Gastroesophageal sphincter (tissue), 3 donors: Measurements from ENCODE around the gene CCNYL1.

ENCODE experiments used
- CTCF ChIP-seq, 4 experiments: fragments of 200-600 bp in 2 of 4; fragments of 450-650 bp in 2 of 4; sonication (generic) in 1 of 4; IDR thresholded peaks; one replicate each; pipeline ENCODE4 v1.5.1; 2017 to 2019; ENCODE audit warnings: antibody characterized with exemption in 4 of 4, mild to moderate bottlenecking in 2 of 4, moderate library complexity in 2 of 4
- POLR2A ChIP-seq, 2 donors: fragments of 450-650 bp; IDR thresholded peaks; one replicate each; pipeline ENCODE4 v1.6.1; 2017; ENCODE audit warnings: antibody characterized with exemption in 2 of 2, mild to moderate bottlenecking in 2 of 2, moderate library complexity in 1 of 2

DNA sequence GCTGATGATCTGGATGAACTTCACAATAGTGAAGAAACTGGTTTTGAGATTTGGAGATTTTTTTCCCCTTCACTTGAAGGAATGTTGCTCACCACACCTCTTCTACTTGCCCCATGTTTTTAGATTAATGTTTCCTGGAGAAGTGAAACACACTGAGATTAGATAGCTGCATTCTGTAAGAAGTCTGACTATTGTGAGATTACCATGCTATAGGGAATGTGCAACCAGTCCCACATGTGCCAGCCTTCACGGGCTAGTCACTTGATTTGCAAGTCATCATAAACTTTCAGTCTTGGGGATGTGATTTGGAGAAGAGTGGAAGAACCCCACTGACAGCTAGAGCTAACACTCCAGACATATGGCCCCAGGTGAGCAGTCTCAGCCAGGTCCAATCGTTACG lies 7.4 kb upstream of the CCNYL1 start:
- TF ChIP-seq CTCF (IDR thresholded peaks at IDR 0.05): no peak
- no peak for TF ChIP-seq POLR2A (IDR thresholded peaks at IDR 0.05)
